GM18499 (cell line): ENCODE data around the gene SH3PXD2A.

ENCODE experiments used
- ATAC-seq: cut with Tn5 transposase; IDR thresholded peaks from one replicate; pipeline ENCODE4 v1.9.1; 2021; ENCODE audit warnings: moderate number of reproducible peaks; ENCODE audit not compliant: insufficient read depth, unreplicated experiment

Gene SH3PXD2A

GRCh38 chr10:103580011-103580410, 275.4 kb downstream of the SH3PXD2A start:
- ATAC-seq = no peak

GRCh38 chr10:103578782-103579382, 276.5 kb downstream of the SH3PXD2A start:
- ATAC-seq = no peak

GRCh38 chr10:103576862-103577261, 278.5 kb downstream of the SH3PXD2A start:
- ATAC-seq = no peak

GRCh38 chr10:103576076-103576471, 279.3 kb downstream of the SH3PXD2A start:
- no peak for ATAC-seq

GRCh38 chr10:103575416-103576075, 279.8 kb downstream of the SH3PXD2A start:
- ATAC-seq = no peak

- ATAC-seq = no peak
These were observed 281.0 kb downstream of the SH3PXD2A start for GRCh38 chr10:103574097-103575061.

- ATAC-seq = no peak
These were observed 282.2 kb downstream of the SH3PXD2A start for GRCh38 chr10:103573205-103573487.

- no peak for ATAC-seq
These were observed 282.8 kb downstream of the SH3PXD2A start for GRCh38 chr10:103572347-103573204.

- ATAC-seq = no peak
These were observed 283.8 kb downstream of the SH3PXD2A start for GRCh38 chr10:103571656-103571975.

- ATAC-seq = no peak
These were observed 284.3 kb downstream of the SH3PXD2A start for GRCh38 chr10:103570844-103571655.

GRCh38 chr10:103569896-103570295, 285.5 kb downstream of the SH3PXD2A start:
- ATAC-seq = no peak

GRCh38 chr10:103568505-103568904, 286.9 kb downstream of the SH3PXD2A start:
- ATAC-seq = no peak

GRCh38 chr10:103566536-103566935, 288.8 kb downstream of the SH3PXD2A start:
- ATAC-seq = no peak

GRCh38 chr10:103564776-103565520, 290.4 kb downstream of the SH3PXD2A start:
- no peak for ATAC-seq

GRCh38 chr10:103564116-103564501, 291.3 kb downstream of the SH3PXD2A start:
- no peak for ATAC-seq

GRCh38 chr10:103563231-103564115, 291.9 kb downstream of the SH3PXD2A start:
- ATAC-seq = no peak

- ATAC-seq = no peak
These were observed 293.0 kb downstream of the SH3PXD2A start for GRCh38 chr10:103562383-103562782.

GRCh38 chr10:103560886-103561285, 294.5 kb downstream of the SH3PXD2A start:
- ATAC-seq = no peak
